Activated T-cell treated with anti-CD3 and anti-CD28 coated beads, Interleukin-2, amount 50 U/mL, for 72 hours (primary cell): Measurements from ENCODE around the gene SCLY. TPM values are rescaled to one million over a fixed set of nuclear protein-coding genes. Genes with fewer than 3 reads are reported as not detected.

Experiments
- ATAC-seq, 2 donors: fragments of 150-1000 bp; cut with Tn5 transposase; replicated peaks in 1 of 2; 2 replicates each; pipeline ENCODE4 v1.10.0; 2021; ENCODE audit warnings: moderate library complexity in 2 of 2, mild to moderate bottlenecking in 1 of 2
- DNase-seq, 2 donors: peaks; one replicate each; pipeline ENCODE4 v3.0.0; 2021 to 2022; ENCODE audit warnings: mixed read lengths in 1 of 2
- H3K27ac Mint-ChIP-seq: one replicate; pipeline ENCODE4 v1.8.0; 2022; ENCODE audit warnings: mild to moderate bottlenecking, moderate library complexity, mixed read lengths
- H3K27me3 Mint-ChIP-seq: one replicate; pipeline ENCODE4 v1.8.0; 2022; ENCODE audit warnings: low read depth, mixed read lengths
- H3K36me3 Mint-ChIP-seq, 2 donors: one replicate each; pipeline ENCODE4 v1.8.0; 2022; ENCODE audit warnings: mixed read lengths in 2 of 2, mild to moderate bottlenecking in 1 of 2; ENCODE audit not compliant: insufficient read depth in 2 of 2
- H3K4me1 Mint-ChIP-seq: one replicate; pipeline ENCODE4 v1.8.0; 2022; ENCODE audit warnings: low read depth, mixed read lengths
- H3K4me3 Mint-ChIP-seq, 2 donors: one replicate each; pipeline ENCODE4 v1.8.0; 2022; ENCODE audit warnings: mild to moderate bottlenecking in 2 of 2, mixed read lengths in 2 of 2, moderate library complexity in 2 of 2
- H3K9me3 Mint-ChIP-seq, 2 donors: one replicate each; pipeline ENCODE4 v1.8.0; 2022; ENCODE audit warnings: mixed read lengths in 2 of 2
- total RNA-seq, 2 donors: library from RNA; stranded (reverse); gene quantifications; one replicate each; pipeline ENCODE4 v1.2.3, GENCODE V29; 2022

Gene SCLY
- total RNA-seq, 2 donors from 2014 or later, result 36.3 to 38.2 TPM

- H3K4me3 Mint-ChIP-seq, result no peak overlapping the region
- DNase-seq (no peak), ATAC-seq (no peak)
- no peaks in the 10 kb centered on the region for H3K27me3 Mint-ChIP-seq
- peaks cover 10 to 45% of the 10 kb centered on the region in 2 donors for H3K36me3 Mint-ChIP-seq
- H3K27ac Mint-ChIP-seq, result no peak overlapping the region
- H3K4me1 Mint-ChIP-seq, result no peaks in the 10 kb centered on the region
- H3K9me3 Mint-ChIP-seq, result no peaks in the 10 kb centered on the region
Observed at GRCh38 chr2:238083919-238084318, 23.1 kb downstream of the SCLY start.

- Mint-ChIP-seq H3K27me3 (no peaks in the 10 kb centered on the region), H3K4me1 (no peaks in the 10 kb centered on the region), H3K4me3 (no peak overlapping the region), H3K9me3 (no peaks in the 10 kb centered on the region), H3K27ac (no peak overlapping the region), H3K36me3 (peaks cover 9 to 42% of the 10 kb centered on the region in 2 donors)
- ATAC-seq (no peak), DNase-seq (no peak)
Observed at GRCh38 chr2:238084761-238085160, 24.0 kb downstream of the SCLY start.

- no peaks in the 10 kb centered on the region for H3K4me1 Mint-ChIP-seq
- no peaks in the 10 kb centered on the region for H3K27me3 Mint-ChIP-seq
- H3K9me3 Mint-ChIP-seq, result no peaks in the 10 kb centered on the region
- H3K36me3 Mint-ChIP-seq, result peaks cover 6 to 36% of the 10 kb centered on the region in 2 donors
- no peak for DNase-seq
- ATAC-seq, result no peak
- no peak overlapping the region for H3K4me3 Mint-ChIP-seq
- H3K27ac Mint-ChIP-seq, result no peak overlapping the region
Observed at GRCh38 chr2:238085899-238086298, 25.1 kb downstream of the SCLY start.

GRCh38 chr2:238087211-238087610 is 26.4 kb downstream of the SCLY start:
- Mint-ChIP-seq H3K4me1 (no peaks in the 10 kb centered on the region), H3K27me3 (no peaks in the 10 kb centered on the region), H3K36me3 (peaks cover 4 to 31% of the 10 kb centered on the region in 2 donors), H3K4me3 (no peak overlapping the region), H3K9me3 (no peaks in the 10 kb centered on the region), H3K27ac (no peak overlapping the region)
- ATAC-seq (no peak), DNase-seq (no peak)

- Mint-ChIP-seq H3K36me3 (peaks cover 0 to 9% of the 10 kb centered on the region in 2 donors), H3K27ac (no peak overlapping the region), H3K9me3 (no peaks in the 10 kb centered on the region), H3K27me3 (no peaks in the 10 kb centered on the region), H3K4me3 (no peak overlapping the region), H3K4me1 (no peaks in the 10 kb centered on the region)
- ATAC-seq (no peak), DNase-seq (no peak)
Observed at GRCh38 chr2:238090887-238091286, 30.1 kb downstream of the SCLY start.

GRCh38 chr2:238091436-238092060 is 30.7 kb downstream of the SCLY start:
- H3K4me1 Mint-ChIP-seq, result no peaks in the 10 kb centered on the region
- H3K27ac Mint-ChIP-seq, result no peak overlapping the region
- no peaks in the 10 kb centered on the region for H3K9me3 Mint-ChIP-seq
- DNase-seq, result no peak
- no peaks in the 10 kb centered on the region for H3K27me3 Mint-ChIP-seq
- peaks cover 0 to 6% of the 10 kb centered on the region in 2 donors for H3K36me3 Mint-ChIP-seq
- ATAC-seq, result no peak
- H3K4me3 Mint-ChIP-seq, result no peak overlapping the region

- no peaks in the 10 kb centered on the region for H3K9me3 Mint-ChIP-seq
- peaks cover 1% of the 10 kb centered on the region for H3K4me1 Mint-ChIP-seq
- H3K27ac Mint-ChIP-seq, result no peak overlapping the region
- H3K27me3 Mint-ChIP-seq, result no peaks in the 10 kb centered on the region
- H3K36me3 Mint-ChIP-seq, result peaks cover 0 to 3% of the 10 kb centered on the region in 2 donors
- no peak for ATAC-seq
- no peak overlapping the region for H3K4me3 Mint-ChIP-seq
- no peak for DNase-seq
Observed at GRCh38 chr2:238092486-238093035, 31.8 kb downstream of the SCLY start.

GRCh38 chr2:238093181-238094140 is 32.7 kb downstream of the SCLY start:
- ATAC-seq (no peak), DNase-seq (no peak)
- Mint-ChIP-seq H3K4me3 (no peak overlapping the region), H3K36me3 (peaks cover 0 to 4% of the 10 kb centered on the region in 2 donors), H3K27ac (no peak overlapping the region), H3K27me3 (no peaks in the 10 kb centered on the region), H3K9me3 (no peaks in the 10 kb centered on the region), H3K4me1 (peaks cover 5% of the 10 kb centered on the region)

GRCh38 chr2:238094438-238095022 is 33.7 kb downstream of the SCLY start:
- Mint-ChIP-seq H3K27ac (no peak overlapping the region), H3K4me3 (no peak overlapping the region), H3K9me3 (no peaks in the 10 kb centered on the region), H3K27me3 (no peaks in the 10 kb centered on the region), H3K4me1 (peaks cover 5% of the 10 kb centered on the region), H3K36me3 (peaks cover 0 to 7% of the 10 kb centered on the region in 2 donors)
- no peak for ATAC-seq
- no peak for DNase-seq

GRCh38 chr2:238095143-238095542 is 34.3 kb downstream of the SCLY start:
- Mint-ChIP-seq H3K4me3 (no peak overlapping the region), H3K27me3 (no peaks in the 10 kb centered on the region), H3K36me3 (peaks cover 0 to 4% of the 10 kb centered on the region in 2 donors), H3K4me1 (peaks cover 5% of the 10 kb centered on the region), H3K27ac (no peak overlapping the region), H3K9me3 (no peaks in the 10 kb centered on the region)
- DNase-seq, result no peak
- no peak for ATAC-seq

GRCh38 chr2:238096311-238097011 is 35.7 kb downstream of the SCLY start:
- no peak overlapping the region for H3K4me3 Mint-ChIP-seq
- no peaks in the 10 kb centered on the region for H3K27me3 Mint-ChIP-seq
- peaks cover 5% of the 10 kb centered on the region for H3K4me1 Mint-ChIP-seq
- ATAC-seq (no peak), DNase-seq (no peak)
- peaks cover 0 to 4% of the 10 kb centered on the region in 2 donors for H3K36me3 Mint-ChIP-seq
- no peaks in the 10 kb centered on the region for H3K9me3 Mint-ChIP-seq
- H3K27ac Mint-ChIP-seq, result peak overlapping the region; percentile 8

GRCh38 chr2:238097201-238097987 is 36.6 kb downstream of the SCLY start:
- H3K4me3 Mint-ChIP-seq, result no peak overlapping the region
- ATAC-seq (peak in 1 of 2 donors; percentile 6), DNase-seq (no peak)
- H3K9me3 Mint-ChIP-seq, result no peaks in the 10 kb centered on the region
- H3K27me3 Mint-ChIP-seq, result no peaks in the 10 kb centered on the region
- peak overlapping the region; percentile 65 for H3K27ac Mint-ChIP-seq
- H3K36me3 Mint-ChIP-seq, result peaks cover 0 to 4% of the 10 kb centered on the region in 2 donors
- H3K4me1 Mint-ChIP-seq, result peaks cover 5% of the 10 kb centered on the region
